ENCODE measurements around the gene PPP6R2.

DNA sequence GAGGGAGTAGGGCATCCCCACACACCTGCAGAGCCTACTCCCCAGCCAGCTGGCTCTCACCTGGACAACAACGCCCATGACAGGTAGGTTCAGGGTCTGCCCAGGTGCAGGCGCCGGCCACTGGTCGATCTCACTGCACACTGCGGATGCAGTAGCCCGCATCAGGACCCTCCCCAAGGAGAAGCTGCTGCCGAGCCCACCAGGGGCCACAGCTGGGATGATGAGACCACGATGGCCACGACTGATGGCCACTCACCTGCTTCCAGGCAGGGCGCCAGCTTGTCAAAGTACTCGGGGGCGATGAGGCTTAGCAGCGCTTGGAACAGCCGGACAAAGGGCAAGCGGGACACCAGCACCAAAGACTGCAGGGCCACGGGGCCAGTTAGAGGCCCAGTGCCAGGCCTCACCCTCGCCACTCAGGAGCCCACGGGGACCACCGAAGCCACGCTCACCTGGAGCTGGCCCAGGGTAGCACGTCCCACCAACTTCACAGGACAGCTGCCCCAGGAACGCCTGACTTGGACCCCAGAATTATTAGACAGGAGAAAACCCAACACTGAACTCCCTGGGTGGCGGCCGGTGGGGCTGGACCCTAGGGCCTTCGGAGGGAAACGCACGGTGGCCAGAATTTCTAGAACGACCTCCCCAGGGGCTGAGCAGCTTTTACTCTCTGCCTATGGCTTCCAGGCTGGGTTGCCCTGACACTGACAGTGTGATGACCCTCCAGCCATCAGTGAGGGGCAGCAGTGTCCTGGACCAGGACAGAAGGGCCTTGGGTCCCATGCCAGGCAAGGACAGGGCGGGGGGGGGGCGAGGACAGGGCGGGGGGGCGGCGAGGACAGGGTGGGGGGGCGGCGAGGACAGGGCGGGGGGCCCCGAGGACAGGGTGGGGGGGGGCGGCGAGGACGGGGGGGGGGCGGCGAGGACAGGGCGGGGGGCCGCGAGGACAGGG is 26.7 kb upstream of the PPP6R2 start:
- TF ChIP-seq CTCF (IDR thresholded peaks at IDR 0.05), result no peak
- no peak for TF ChIP-seq POLR2A (IDR thresholded peaks at IDR 0.05)
